KMS-11 (cell line): ENCODE results near the gene PRPH2.
"Not testable (repeated sequence)": the region's sequence is repeated elsewhere in the genome, so short reads cannot be mapped to it uniquely, and the experiment has no call there.

Experiments used
- H2AFZ ChIP-seq: fragments of 200-600 bp; sonication (generic); 2 replicates; pipeline ENCODE4 v1.6.1; 2016; ENCODE audit warnings: antibody characterized with exemption, mixed run types, low read depth
- H3K27ac ChIP-seq: fragments of 200-600 bp; sonication (generic); 2 replicates; pipeline ENCODE4 v1.6.1; 2016; ENCODE audit warnings: mild to moderate bottlenecking, mixed run types
- H3K27me3 ChIP-seq: fragments of 200-600 bp; sonication (generic); 2 replicates; pipeline ENCODE4 v1.6.1; 2017; ENCODE audit warnings: mild to moderate bottlenecking, low read depth, mixed run types, moderate library complexity; ENCODE audit not compliant: insufficient read depth
- H3K36me3 ChIP-seq: fragments of 200-600 bp; sonication (generic); 2 replicates; pipeline ENCODE4 v1.6.1; 2017; ENCODE audit warnings: mild to moderate bottlenecking, mixed run types; ENCODE audit not compliant: insufficient read depth
- H3K4me1 ChIP-seq: fragments of 200-600 bp; sonication (generic); 2 replicates; pipeline ENCODE4 v1.6.1; 2016; ENCODE audit warnings: mild to moderate bottlenecking, low read depth, mixed run types; ENCODE audit not compliant: poor library complexity, severe bottlenecking
- H3K4me2 ChIP-seq: fragments of 200-600 bp; sonication (generic); 2 replicates; pipeline ENCODE4 v1.7.0; 2016; ENCODE audit warnings: mild to moderate bottlenecking, mixed run types
- H3K4me3 ChIP-seq: fragments of 200-600 bp; sonication (generic); IDR thresholded peaks from 2 replicates; pipeline ENCODE4 v1.6.1; 2017; ENCODE audit warnings: low read depth, low read length, mixed read lengths; ENCODE audit not compliant: insufficient read depth
- H3K79me2 ChIP-seq: fragments of 200-600 bp; sonication (generic); 2 replicates; pipeline ENCODE4 v1.6.1; 2016; ENCODE audit warnings: low read depth, mixed run types; ENCODE audit not compliant: insufficient read depth
- H3K9ac ChIP-seq: fragments of 200-600 bp; sonication (generic); 2 replicates; pipeline ENCODE4 v1.6.1; 2016; ENCODE audit warnings: mild to moderate bottlenecking, mixed run types
- H4K20me1 ChIP-seq: fragments of 200-600 bp; sonication (generic); 2 replicates; pipeline ENCODE4 v1.6.1; 2016; ENCODE audit warnings: mild to moderate bottlenecking, mixed run types; ENCODE audit not compliant: insufficient read depth
- CTCF ChIP-seq: fragments of 200-600 bp; sonication (generic); conservative IDR thresholded peaks from 2 replicates; pipeline ENCODE4 v1.6.1; 2017; ENCODE audit warnings: low read depth, mild to moderate bottlenecking, antibody characterized with exemption, low read length, moderate library complexity, mixed read lengths

The PRPH2 gene

DNA sequence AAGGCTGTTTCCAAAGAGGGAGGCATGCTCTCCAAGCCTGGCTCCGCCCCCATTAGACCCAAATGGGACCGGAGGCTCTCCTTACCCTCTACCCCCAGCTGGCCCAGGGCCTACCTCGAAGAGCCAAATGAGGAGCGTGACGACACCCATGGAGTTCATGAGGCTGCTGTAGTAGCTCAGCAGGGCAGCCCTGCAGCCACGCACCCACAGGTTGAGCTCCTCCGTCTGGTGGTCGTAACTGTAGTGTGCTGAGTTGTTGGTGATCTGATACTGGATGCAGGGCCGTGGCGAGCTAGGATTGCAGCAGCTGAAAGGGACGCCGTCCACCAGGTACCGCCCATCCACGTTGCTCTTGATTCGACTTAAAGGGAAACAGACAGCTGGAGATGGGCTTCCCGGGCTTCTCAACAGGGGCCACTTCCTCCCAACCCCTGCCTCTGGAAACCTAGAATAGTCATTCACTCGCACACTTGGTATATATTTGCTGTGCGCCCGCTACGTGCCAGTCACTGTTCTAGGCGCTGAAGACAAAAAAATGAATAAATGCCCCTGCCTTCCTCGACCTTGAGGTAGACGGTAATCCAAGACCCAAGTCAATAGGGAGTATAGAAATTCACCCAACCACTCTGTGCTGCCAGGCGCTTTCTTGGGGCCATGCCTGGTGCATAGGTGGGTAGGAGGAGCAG lies 18.0 kb downstream of the PRPH2 start:
- Histone ChIP-seq H3K79me2 (no peaks in the 10 kb centered on the region), H3K27me3 (no peaks in the 10 kb centered on the region), H3K27ac (no peak overlapping the region), H3K4me3 (no peak overlapping the region), H3K4me1 (no peaks in the 10 kb centered on the region), H3K9ac (no peak overlapping the region), H3K4me2 (no peak overlapping the region), H2AFZ (no peak overlapping the region), H4K20me1 (no peaks in the 10 kb centered on the region), H3K36me3 (no peaks in the 10 kb centered on the region)
- TF ChIP-seq CTCF = no peak

DNA sequence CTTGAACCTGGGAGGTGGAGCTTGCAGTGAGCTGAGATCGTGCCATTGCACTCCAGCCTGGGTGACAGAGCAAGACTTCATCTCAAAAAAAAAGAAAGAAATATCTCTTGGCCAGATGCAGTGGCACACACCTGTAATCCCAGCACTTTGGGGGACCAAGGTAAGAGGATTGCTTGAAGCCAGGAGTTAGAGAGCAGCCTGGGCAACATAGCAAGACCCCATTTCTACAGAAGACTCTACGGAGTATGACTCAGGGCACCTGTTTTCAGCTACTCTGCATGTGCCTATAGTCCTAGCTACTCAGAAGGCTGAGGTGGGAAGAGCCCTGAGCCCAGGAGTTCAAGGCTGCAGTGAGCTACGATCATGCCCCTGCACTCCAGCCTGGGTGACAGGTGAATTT lies 19.6 kb downstream of the PRPH2 start:
- not testable (repeated sequence) for H3K27me3 ChIP-seq, H2AFZ ChIP-seq, H3K36me3 ChIP-seq, H3K4me2 ChIP-seq, H3K4me1 ChIP-seq, H3K27ac ChIP-seq, H3K9ac ChIP-seq, H3K79me2 ChIP-seq, H3K4me3 ChIP-seq, H4K20me1 ChIP-seq

DNA sequence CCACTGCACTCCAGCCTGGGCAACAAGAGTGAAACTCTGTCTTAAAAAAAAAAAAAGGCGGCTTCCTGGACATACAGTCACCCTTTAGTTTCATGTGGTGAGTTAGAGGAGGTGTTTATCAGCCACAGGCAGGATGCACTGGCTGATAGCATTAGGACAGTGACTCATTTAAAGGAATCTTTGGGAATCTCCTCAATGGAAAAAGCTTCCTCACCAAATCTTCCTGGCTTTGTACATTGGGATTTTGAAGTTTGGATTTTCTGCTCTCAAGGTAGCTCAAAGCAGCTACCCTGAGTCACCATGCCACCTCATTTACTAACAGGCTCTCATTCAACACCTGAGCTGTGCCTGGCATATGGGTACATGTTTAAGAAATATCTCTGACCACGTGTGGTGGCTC lies 20.2 kb downstream of the PRPH2 start:
- H2AFZ ChIP-seq = no peak overlapping the region
- H3K27me3 ChIP-seq = no peaks in the 10 kb centered on the region
- no peak overlapping the region for H3K4me3 ChIP-seq
- H4K20me1 ChIP-seq = no peaks in the 10 kb centered on the region
- H3K4me2 ChIP-seq = no peak overlapping the region
- no peaks in the 10 kb centered on the region for H3K36me3 ChIP-seq
- H3K9ac ChIP-seq = no peak overlapping the region
- no peak for TF ChIP-seq CTCF
- H3K4me1 ChIP-seq = no peaks in the 10 kb centered on the region
- no peak overlapping the region for H3K27ac ChIP-seq
- no peaks in the 10 kb centered on the region for H3K79me2 ChIP-seq

DNA sequence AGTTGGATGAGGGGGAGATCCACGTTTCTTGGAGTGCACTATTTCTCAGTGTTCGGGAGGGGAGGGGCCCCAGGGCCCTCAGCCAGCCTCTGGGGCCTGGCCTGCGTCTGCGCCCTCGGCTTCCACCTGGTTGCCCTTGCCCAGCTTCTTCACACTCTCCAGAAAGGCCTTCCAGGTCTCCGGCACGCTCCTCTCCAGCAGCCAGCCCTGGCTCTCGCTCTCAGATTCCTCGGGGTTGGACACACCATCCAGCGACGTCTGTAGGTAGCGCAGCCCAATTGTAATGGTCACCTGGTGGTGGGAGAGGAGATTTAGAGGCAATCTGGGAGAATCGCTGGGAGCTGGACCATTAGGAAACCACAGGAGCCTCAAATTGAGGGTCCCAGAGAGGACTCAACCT lies 24.2 kb downstream of the PRPH2 start:
- H3K4me2 ChIP-seq = no peak overlapping the region
- H3K79me2 ChIP-seq = no peaks in the 10 kb centered on the region

More for the DNA sequence above, 24.2 kb downstream of the PRPH2 start:
- Histone ChIP-seq H3K27ac (no peak overlapping the region), H2AFZ (no peak overlapping the region), H3K4me3 (no peak overlapping the region), H3K4me1 (no peaks in the 10 kb centered on the region), H3K36me3 (no peaks in the 10 kb centered on the region), H4K20me1 (no peaks in the 10 kb centered on the region), H3K9ac (no peak overlapping the region), H3K27me3 (no peaks in the 10 kb centered on the region)
- TF ChIP-seq CTCF = no peak
